Measurements from ENCODE around the gene ATP5PB.

DNA sequence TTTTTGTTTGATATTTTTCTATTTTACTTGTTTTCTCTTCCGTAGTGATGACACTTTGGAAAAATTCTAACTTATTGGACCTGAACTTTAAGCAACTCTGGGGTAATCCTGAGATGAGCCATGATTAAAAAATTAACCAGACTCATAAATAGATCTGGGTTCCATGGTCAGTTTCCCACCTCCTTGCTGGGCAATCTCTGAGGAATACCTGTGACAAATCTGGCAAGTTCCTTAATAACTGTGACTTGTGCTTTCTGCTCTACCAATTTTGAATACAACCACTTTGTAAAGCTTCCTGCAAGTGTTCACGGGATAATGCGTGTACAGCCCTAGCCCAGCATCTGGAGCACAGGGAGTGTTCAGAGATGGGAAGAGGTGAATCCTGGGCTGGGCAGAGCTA is 25.0 kb upstream of the ATP5PB start:
- TF ChIP-seq, protein P1, sequence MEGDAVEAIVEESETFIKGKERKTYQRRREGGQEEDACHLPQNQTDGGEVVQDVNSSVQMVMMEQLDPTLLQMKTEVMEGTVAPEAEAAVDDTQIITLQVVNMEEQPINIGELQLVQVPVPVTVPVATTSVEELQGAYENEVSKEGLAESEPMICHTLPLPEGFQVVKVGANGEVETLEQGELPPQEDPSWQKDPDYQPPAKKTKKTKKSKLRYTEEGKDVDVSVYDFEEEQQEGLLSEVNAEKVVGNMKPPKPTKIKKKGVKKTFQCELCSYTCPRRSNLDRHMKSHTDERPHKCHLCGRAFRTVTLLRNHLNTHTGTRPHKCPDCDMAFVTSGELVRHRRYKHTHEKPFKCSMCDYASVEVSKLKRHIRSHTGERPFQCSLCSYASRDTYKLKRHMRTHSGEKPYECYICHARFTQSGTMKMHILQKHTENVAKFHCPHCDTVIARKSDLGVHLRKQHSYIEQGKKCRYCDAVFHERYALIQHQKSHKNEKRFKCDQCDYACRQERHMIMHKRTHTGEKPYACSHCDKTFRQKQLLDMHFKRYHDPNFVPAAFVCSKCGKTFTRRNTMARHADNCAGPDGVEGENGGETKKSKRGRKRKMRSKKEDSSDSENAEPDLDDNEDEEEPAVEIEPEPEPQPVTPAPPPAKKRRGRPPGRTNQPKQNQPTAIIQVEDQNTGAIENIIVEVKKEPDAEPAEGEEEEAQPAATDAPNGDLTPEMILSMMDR (IDR thresholded peaks at IDR 0.05; ENCODE audit: low read depth, low read length): no peak
- no peak for TF ChIP-seq POLR2A (IDR thresholded peaks at IDR 0.05; ENCODE audit: extremely low read depth, insufficient read length)

Data from NB4 (cell line).